CD14-positive monocyte (primary cell): Measurements from ENCODE around the gene ARSI. TPM values are rescaled to one million over a fixed set of nuclear protein-coding genes. Genes with fewer than 3 reads are reported as not detected.

ENCODE experiments used
- DNase-seq, 3 donors: peaks; one replicate each; pipeline ENCODE4 v3.0.0-alpha.2; 2011 to 2022
- H2AFZ ChIP-seq: 2 replicates; pipeline ENCODE4 v1.6.0; 2012; ENCODE audit warnings: mild to moderate bottlenecking, low read depth, low read length, inconsistent platforms; ENCODE audit not compliant: insufficient read depth, poor library complexity, severe bottlenecking
- H3K27ac ChIP-seq, 2 donors: 1 replicate in 1 of 2; 2 replicates in 1 of 2; pipeline ENCODE4 v1.5.1; 2012 to 2013; ENCODE audit warnings: low read length in 2 of 2, control low read depth in 1 of 2, inconsistent platforms in 1 of 2, low read depth in 1 of 2, mild to moderate bottlenecking in 1 of 2
- H3K27me3 ChIP-seq, 2 donors: one replicate each; pipeline versions ENCODE4 v1.6.0 to v1.6.1; 2011 to 2013; ENCODE audit warnings: low read length in 2 of 2; ENCODE audit not compliant: control insufficient read depth in 2 of 2, insufficient read depth in 2 of 2
- H3K36me3 ChIP-seq, 2 donors: replicated peaks in 1 of 2; 1 replicate in 1 of 2; 2 replicates in 1 of 2; pipeline versions ENCODE4 v1.5.1 to v1.6.1; 2012 to 2013; ENCODE audit warnings: low read length in 2 of 2, control low read depth in 1 of 2, inconsistent platforms in 1 of 2, mild to moderate bottlenecking in 1 of 2; ENCODE audit not compliant: insufficient read depth in 2 of 2, control insufficient read depth in 1 of 2
- H3K4me1 ChIP-seq, 2 donors: 1 replicate in 1 of 2; 2 replicates in 1 of 2; pipeline versions ENCODE4 v1.5.1 to v1.6.1; 2012 to 2013; ENCODE audit warnings: low read length in 2 of 2, control low read depth in 1 of 2, inconsistent platforms in 1 of 2, mild to moderate bottlenecking in 1 of 2, moderate library complexity in 1 of 2; ENCODE audit not compliant: insufficient read depth in 2 of 2, control insufficient read depth in 1 of 2
- H3K4me2 ChIP-seq: replicated peaks from 2 replicates; pipeline ENCODE3; 2012; ENCODE audit warnings: low read length, moderate library complexity, mild to moderate bottlenecking; ENCODE audit not compliant: poor library complexity, severe bottlenecking; ENCODE audit errors: extremely low read depth
- H3K4me3 ChIP-seq, 3 experiments: fragments of 200-600 bp in 1 of 3; sonication (generic) in 1 of 3; replicated peaks in 1 of 3; 1 replicate in 2 of 3; 2 replicates in 1 of 3; pipeline ENCODE4 v1.5.1; 2011 to 2013; ENCODE audit warnings: low read length in 3 of 3, mild to moderate bottlenecking in 3 of 3, control low read depth in 2 of 3, low read depth in 2 of 3, inconsistent platforms in 1 of 3, moderate library complexity in 1 of 3
- H3K79me2 ChIP-seq: 2 replicates; pipeline ENCODE4 v1.6.0; 2012; ENCODE audit warnings: mild to moderate bottlenecking, control low read depth, inconsistent platforms, low read length, moderate library complexity; ENCODE audit not compliant: insufficient read depth
- H3K9ac ChIP-seq: 2 replicates; pipeline ENCODE4 v1.6.0; 2017; ENCODE audit warnings: low read length, mild to moderate bottlenecking; ENCODE audit not compliant: insufficient read depth, poor library complexity, severe bottlenecking
- H3K9me3 ChIP-seq, 2 donors: replicated peaks in 1 of 2; 1 replicate in 1 of 2; 2 replicates in 1 of 2; pipeline versions ENCODE4 v1.5.1 to v1.6.1; 2012 to 2013; ENCODE audit warnings: low read length in 2 of 2, control low read depth in 1 of 2; ENCODE audit not compliant: control insufficient read depth in 1 of 2, insufficient read depth in 1 of 2
- H4K20me1 ChIP-seq: 2 replicates; pipeline ENCODE4 v1.6.0; 2012; ENCODE audit warnings: mild to moderate bottlenecking, low read length, control low read depth, moderate library complexity; ENCODE audit not compliant: insufficient read depth
- H3K27ac Mint-ChIP-seq, 7 donors: one replicate each; pipeline ENCODE4 v1.8.0; 2020; ENCODE audit warnings: mild to moderate bottlenecking in 7 of 7, mixed read lengths in 7 of 7, moderate library complexity in 6 of 7, inconsistent platforms in 2 of 7
- H3K27me3 Mint-ChIP-seq, 3 donors: one replicate each; pipeline ENCODE4 v1.8.0; 2021 to 2022; ENCODE audit warnings: low read depth in 3 of 3, mild to moderate bottlenecking in 3 of 3, mixed read lengths in 3 of 3, moderate library complexity in 3 of 3, inconsistent platforms in 1 of 3
- H3K36me3 Mint-ChIP-seq, 2 donors: one replicate each; pipeline ENCODE4 v1.8.0; 2020; ENCODE audit warnings: mixed read lengths in 2 of 2, inconsistent platforms in 1 of 2, mild to moderate bottlenecking in 1 of 2
- H3K4me1 Mint-ChIP-seq: one replicate; pipeline ENCODE4 v1.8.0; 2020; ENCODE audit warnings: mild to moderate bottlenecking, mixed read lengths
- H3K4me3 Mint-ChIP-seq, 2 donors: one replicate each; pipeline ENCODE4 v1.8.0; 2020; ENCODE audit warnings: mild to moderate bottlenecking in 2 of 2, mixed read lengths in 2 of 2, moderate library complexity in 1 of 2
- H3K9me3 Mint-ChIP-seq, 7 donors: one replicate each; pipeline ENCODE4 v1.8.0; 2020 to 2022; ENCODE audit warnings: mixed read lengths in 7 of 7, mild to moderate bottlenecking in 6 of 7, moderate library complexity in 6 of 7, inconsistent platforms in 2 of 7
- CTCF ChIP-seq: fragments of 200-600 bp; IDR thresholded peaks from one replicate; pipeline ENCODE4 v1.8.0; 2022; ENCODE audit warnings: antibody characterized with exemption, mild to moderate bottlenecking
- WGBS: methylation state at CpG from one replicate; pipeline ENCODE4 v1.1.5; 2013; ENCODE audit warnings: missing lambda C conversion rate; ENCODE audit not compliant: insufficient coverage; 5-methylcytosine and 5-hydroxymethylcytosine counted together
- intact Hi-C, 2 donors: fragments of 100-400 bp; cut with micrococcal nuclease; formaldehyde crosslinking; loops; one replicate each; pipeline versions ENCODE4 v1.15.0 to v1.15.1; 2023
- polyA plus RNA-seq, 3 donors: library from polyadenylated mRNA; depleted of rRNA in 1 of 3; unstranded in 2 of 3; stranded (reverse) in 1 of 3; fragments of 300-500 nt in 2 of 3; fragments of >200 nt in 1 of 3; fragmentation: Illumina TruSeq in 2 of 3; gene quantifications; 1 replicate in 2 of 3; 2 replicates in 1 of 3; pipeline ENCODE4 v1.2.3, GENCODE V29; 2012 to 2021

The ARSI gene
- polyA plus RNA-seq, 3 donors = not detected

GRCh38 chr5:150294551-150295071 is 8.1 kb downstream of the ARSI start:
- Histone ChIP-seq H3K36me3 (no peaks in the 10 kb centered on the region), H3K9ac (no peak overlapping the region), H2AFZ (no peak overlapping the region), H3K27me3 (no peaks in the 10 kb centered on the region), H3K4me1 (peaks cover 4 to 6% of the 10 kb centered on the region in 2 donors), H4K20me1 (no peaks in the 10 kb centered on the region), H3K4me3 (no peak overlapping the region), H3K27ac (no peak overlapping the region), H3K9me3 (no peaks in the 10 kb centered on the region), H3K4me2 (no peak overlapping the region), H3K79me2 (no peaks in the 10 kb centered on the region)
- Mint-ChIP-seq H3K27me3 (peaks cover 7 to 9% (median 8%) of the 10 kb centered on the region in 3 donors), H3K4me1 (peaks cover 5% of the 10 kb centered on the region), H3K36me3 (no peaks in the 10 kb centered on the region), H3K4me3 (no peak overlapping the region), H3K27ac (no peak overlapping the region), H3K9me3 (no peaks in the 10 kb centered on the region)
- 98% methylated on average over 6 of the region's 10 CpGs for WGBS
- intact Hi-C loops = no loop called here
- no peak for DNase-seq
- no peak for TF ChIP-seq CTCF

- DNase-seq = no peak
- no peaks in the 10 kb centered on the region for H3K79me2 ChIP-seq
- H3K9me3 ChIP-seq = no peaks in the 10 kb centered on the region
- H3K4me2 ChIP-seq = no peak overlapping the region
- TF ChIP-seq CTCF = no peak
- H3K4me3 ChIP-seq = no peak overlapping the region
- WGBS = 88% methylated on average over 15 of the region's 19 CpGs
- intact Hi-C loops = no loop called here
- no peak overlapping the region for H3K27ac ChIP-seq
- H3K9me3 Mint-ChIP-seq = no peaks in the 10 kb centered on the region
- H2AFZ ChIP-seq = no peak overlapping the region
- no peak overlapping the region for H3K9ac ChIP-seq
- peaks cover 5% of the 10 kb centered on the region for H3K4me1 Mint-ChIP-seq
- H4K20me1 ChIP-seq = no peaks in the 10 kb centered on the region
- no peaks in the 10 kb centered on the region for H3K27me3 ChIP-seq
- peaks cover 4 to 6% of the 10 kb centered on the region in 2 donors for H3K4me1 ChIP-seq
- H3K36me3 ChIP-seq = no peaks in the 10 kb centered on the region
- no peak overlapping the region for H3K4me3 Mint-ChIP-seq
- peaks cover 8 to 11% (median 9%) of the 10 kb centered on the region in 3 donors for H3K27me3 Mint-ChIP-seq
- no peaks in the 10 kb centered on the region for H3K36me3 Mint-ChIP-seq
- H3K27ac Mint-ChIP-seq = peak overlapping the region in 1 of 7 donors; percentile 76
Measured at GRCh38 chr5:150293091-150293941, 9.4 kb downstream of the ARSI start.
